ENCODE results near the gene YTHDF2. TPM values are rescaled to one million over a fixed set of nuclear protein-coding genes. Genes with fewer than 3 reads are reported as not detected.
A peak's percentile ranks its signal among the peaks of the same experiment; 100 is the strongest.
"Not testable (repeated sequence)": the region's sequence is repeated elsewhere in the genome, so short reads cannot be mapped to it uniquely, and the experiment has no call there.

YTHDF2 gene
- total and polyA plus RNA-seq, 5 experiments from 2014 or later = 75.4 to 128 (median 117) TPM

DNA sequence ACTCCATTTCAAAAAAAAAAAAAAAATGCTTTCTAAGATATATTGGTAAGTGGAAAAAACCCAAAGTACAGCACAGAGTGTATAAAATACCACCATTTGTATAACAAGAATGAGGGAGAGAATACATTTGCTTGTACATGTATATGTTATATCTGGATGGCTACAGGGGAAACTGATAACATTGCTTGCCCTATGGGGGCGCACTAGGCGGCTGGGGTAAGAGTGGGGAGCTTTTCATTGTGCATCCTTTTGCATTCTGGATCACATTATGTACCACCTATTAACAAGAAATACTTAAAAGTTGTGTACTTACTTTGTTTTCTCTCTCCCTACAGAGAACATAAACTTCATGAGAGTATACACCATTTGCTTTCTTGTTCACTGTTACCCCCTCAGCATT is 46.6 kb downstream of the YTHDF2 start:
- POLR2A ChIA-PET = interaction anchor here (0.6 to 3.5 kb wide), 4 partner anchors 8 to 445 kb away, joined by 3 to 12 read pairs (median 5); no protein-coding TSS in a partner anchor
- H3K9me3 Mint-ChIP-seq = no peaks in the 10 kb centered on the region
- peaks cover 0 to 4% (median 0%) of the 10 kb centered on the region in 5 donors for H3K27me3 Mint-ChIP-seq
- no peak overlapping the region for H3K27ac Mint-ChIP-seq
- H3K4me1 Mint-ChIP-seq = peaks cover 5 to 8% (median 7%) of the 10 kb centered on the region in 4 donors
- no peak for ATAC-seq
- no peaks in the 10 kb centered on the region for H3K36me3 Mint-ChIP-seq
- DNase-seq = no peak
- H3K4me3 Mint-ChIP-seq = no peak overlapping the region

DNA sequence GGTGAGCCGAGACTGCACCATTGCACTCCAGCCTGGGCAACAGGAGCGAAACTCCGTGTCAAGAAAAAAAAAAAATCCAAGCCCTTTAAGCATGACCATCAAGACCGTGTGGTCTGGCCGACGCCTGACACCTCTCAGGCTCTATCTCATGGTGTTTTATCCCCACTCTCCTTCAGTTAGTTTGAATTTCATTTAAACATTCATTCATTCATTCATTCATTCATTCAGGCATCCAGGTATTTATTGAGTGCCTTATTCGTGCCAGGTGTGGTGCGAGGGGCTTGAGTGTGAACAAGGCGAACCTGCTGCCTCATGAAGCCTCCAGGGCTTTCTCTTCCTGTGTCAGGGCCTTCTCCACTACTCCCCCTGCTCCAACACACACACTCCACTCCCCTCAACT is 52.7 kb downstream of the YTHDF2 start:
- Mint-ChIP-seq H3K4me1 (peaks cover 4 to 8% (median 5%) of the 10 kb centered on the region in 4 donors), H3K9me3 (no peaks in the 10 kb centered on the region), H3K36me3 (no peaks in the 10 kb centered on the region), H3K27me3 (peaks cover 0 to 4% (median 1%) of the 10 kb centered on the region in 5 donors), H3K27ac (no peak overlapping the region), H3K4me3 (no peak overlapping the region)
- no peak for DNase-seq
- ATAC-seq = no peak
- POLR2A ChIA-PET = no interaction called here

DNA sequence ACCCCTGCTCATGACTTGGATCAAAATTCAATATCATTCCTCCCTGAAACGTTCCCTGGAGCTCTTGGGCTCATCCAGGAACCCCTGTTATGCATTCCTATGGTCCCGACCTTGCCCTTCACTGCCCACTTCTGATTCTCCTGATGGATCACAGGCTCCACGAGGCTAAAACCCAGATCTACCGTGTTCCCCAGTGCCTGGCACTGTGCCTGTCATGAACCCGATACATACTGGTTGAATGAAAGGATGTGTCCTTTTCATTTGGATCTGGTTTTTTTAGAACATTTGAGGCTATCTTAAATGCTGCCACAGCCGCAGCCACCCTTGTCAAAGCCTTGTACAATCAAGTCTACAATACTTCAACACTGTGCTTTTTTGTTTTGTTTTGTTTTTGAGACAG is 53.1 kb downstream of the YTHDF2 start:
- Mint-ChIP-seq H3K4me1 (peaks cover 4 to 8% (median 5%) of the 10 kb centered on the region in 4 donors), H3K4me3 (no peak overlapping the region), H3K9me3 (no peaks in the 10 kb centered on the region), H3K36me3 (no peaks in the 10 kb centered on the region), H3K27me3 (peaks cover 0 to 4% (median 1%) of the 10 kb centered on the region in 5 donors), H3K27ac (no peak overlapping the region)
- POLR2A ChIA-PET = no interaction called here
- ATAC-seq (no peak), DNase-seq (no peak)

DNA sequence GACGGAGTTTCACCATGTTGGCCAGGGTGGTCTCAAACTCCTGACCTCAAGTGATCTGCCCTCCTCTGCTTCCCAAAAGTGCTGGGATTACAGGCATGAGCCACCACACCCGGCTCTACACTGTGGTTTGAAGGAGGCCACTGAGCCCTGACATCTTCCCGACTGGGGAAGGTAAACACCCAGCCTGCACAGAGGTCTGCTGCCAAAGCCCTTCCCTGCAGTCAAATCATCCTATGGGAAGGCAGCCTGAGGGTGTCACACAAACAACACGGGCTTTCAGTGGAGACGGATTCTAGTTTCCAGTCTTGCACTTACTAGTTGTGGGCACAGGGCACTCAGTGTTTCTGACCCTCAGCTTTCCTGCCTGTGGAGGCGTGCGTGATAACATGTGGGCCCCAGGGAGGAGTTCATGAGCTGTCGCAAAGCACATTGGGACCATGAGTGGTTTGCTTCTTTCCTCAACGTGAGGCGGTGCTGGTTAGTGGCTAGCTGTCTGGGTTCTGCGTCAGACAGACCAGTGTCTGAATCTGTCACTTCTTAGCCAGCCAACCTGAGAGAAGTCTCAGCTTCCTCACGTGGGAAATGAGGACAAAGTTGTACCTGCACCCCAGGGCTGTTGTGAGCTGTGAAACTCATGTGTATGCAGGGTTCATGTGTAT is 53.8 kb downstream of the YTHDF2 start:
- Mint-ChIP-seq H3K9me3 (no peaks in the 10 kb centered on the region), H3K36me3 (no peaks in the 10 kb centered on the region), H3K27ac (no peak overlapping the region), H3K27me3 (peaks cover 0 to 4% (median 2%) of the 10 kb centered on the region in 5 donors), H3K4me3 (no peak overlapping the region), H3K4me1 (peaks cover 0 to 4% (median 2%) of the 10 kb centered on the region in 4 donors)
- ATAC-seq (no peak), DNase-seq (no peak)
- POLR2A ChIA-PET = no interaction called here

DNA sequence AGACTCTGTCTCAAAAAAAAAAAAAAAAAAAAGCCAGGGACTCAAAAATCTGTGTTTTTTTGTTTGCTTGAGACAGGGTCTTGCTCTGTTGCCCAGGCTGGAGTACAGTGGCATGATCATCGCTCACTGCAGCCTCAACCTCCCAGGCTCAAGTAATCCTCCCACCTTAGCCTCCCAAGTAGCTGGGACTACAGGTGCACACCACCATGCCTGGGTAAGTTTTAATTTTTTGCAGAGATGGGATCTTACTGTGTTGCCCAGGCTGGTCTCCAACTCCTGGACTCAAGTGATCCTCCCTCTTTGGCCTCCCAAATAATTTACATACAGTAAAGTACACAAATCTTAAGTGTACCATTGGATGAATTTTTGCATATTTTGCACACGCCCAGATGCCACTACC is 55.2 kb downstream of the YTHDF2 start:
- ATAC-seq, H3K36me3 Mint-ChIP-seq, DNase-seq, H3K4me3 Mint-ChIP-seq, H3K27ac Mint-ChIP-seq, H3K4me1 Mint-ChIP-seq, H3K9me3 Mint-ChIP-seq: not testable (repeated sequence)
- H3K27me3 Mint-ChIP-seq = peaks cover 4 to 11% (median 6%) of the 10 kb centered on the region in 5 donors
- POLR2A ChIA-PET = interaction anchor here (0.7 kb wide), 1 partner anchor 16 kb away, joined by 3 read pairs; no protein-coding TSS in a partner anchor

DNA sequence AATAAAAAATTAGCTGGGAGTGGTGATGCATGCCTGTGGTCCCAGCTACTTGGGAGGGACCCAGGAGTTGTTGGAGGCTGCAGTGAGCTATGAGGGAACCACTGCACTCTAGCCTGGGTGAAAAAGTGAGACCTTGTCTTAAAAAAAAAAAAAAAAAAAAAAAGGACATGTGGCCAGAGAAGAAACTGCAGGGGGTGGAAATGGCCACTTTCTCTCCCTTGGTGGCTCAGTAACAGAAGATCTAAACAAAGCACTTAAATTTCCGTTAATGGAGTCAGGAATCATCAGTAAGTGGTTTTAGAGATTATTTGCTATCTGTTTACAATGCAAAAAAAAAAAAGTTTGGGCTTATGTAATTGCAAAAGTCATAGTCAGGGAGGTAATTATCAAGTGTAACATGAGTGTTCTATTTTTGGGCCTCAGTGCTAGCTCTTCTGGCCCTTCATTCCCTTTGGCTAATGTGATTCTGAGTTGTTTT is 55.9 kb downstream of the YTHDF2 start:
- Mint-ChIP-seq H3K4me3 (no peak overlapping the region), H3K27me3 (peaks cover 4 to 18% (median 6%) of the 10 kb centered on the region in 5 donors), H3K4me1 (no peaks in the 10 kb centered on the region), H3K36me3 (no peaks in the 10 kb centered on the region), H3K27ac (no peak overlapping the region), H3K9me3 (no peaks in the 10 kb centered on the region)
- POLR2A ChIA-PET = no interaction called here
- DNase-seq = no peak
- ATAC-seq = no peak

DNA sequence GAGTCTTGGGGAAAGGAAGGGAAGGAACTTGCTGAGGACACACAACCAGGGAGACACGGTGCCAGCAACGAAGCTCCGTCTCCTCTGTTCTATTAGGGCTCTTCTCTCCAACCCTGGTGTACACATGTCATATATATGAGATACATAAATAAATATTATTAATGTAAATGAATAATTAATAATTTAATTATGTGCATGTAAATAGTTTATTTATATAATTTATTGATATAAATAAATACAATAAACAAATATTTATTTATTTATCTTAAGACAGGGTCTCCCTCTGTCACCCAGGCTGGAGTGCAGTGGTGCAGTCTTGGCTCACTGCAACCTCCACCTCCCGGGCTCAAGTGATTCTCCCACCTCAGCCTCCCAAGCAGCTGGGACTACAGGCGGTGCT is 57.8 kb downstream of the YTHDF2 start:
- ATAC-seq, H3K27ac Mint-ChIP-seq, H3K9me3 Mint-ChIP-seq, H3K36me3 Mint-ChIP-seq, POLR2A ChIA-PET, H3K4me1 Mint-ChIP-seq, H3K4me3 Mint-ChIP-seq, DNase-seq: not testable (repeated sequence)
- H3K27me3 Mint-ChIP-seq = peaks cover 4 to 18% (median 6%) of the 10 kb centered on the region in 5 donors

DNA sequence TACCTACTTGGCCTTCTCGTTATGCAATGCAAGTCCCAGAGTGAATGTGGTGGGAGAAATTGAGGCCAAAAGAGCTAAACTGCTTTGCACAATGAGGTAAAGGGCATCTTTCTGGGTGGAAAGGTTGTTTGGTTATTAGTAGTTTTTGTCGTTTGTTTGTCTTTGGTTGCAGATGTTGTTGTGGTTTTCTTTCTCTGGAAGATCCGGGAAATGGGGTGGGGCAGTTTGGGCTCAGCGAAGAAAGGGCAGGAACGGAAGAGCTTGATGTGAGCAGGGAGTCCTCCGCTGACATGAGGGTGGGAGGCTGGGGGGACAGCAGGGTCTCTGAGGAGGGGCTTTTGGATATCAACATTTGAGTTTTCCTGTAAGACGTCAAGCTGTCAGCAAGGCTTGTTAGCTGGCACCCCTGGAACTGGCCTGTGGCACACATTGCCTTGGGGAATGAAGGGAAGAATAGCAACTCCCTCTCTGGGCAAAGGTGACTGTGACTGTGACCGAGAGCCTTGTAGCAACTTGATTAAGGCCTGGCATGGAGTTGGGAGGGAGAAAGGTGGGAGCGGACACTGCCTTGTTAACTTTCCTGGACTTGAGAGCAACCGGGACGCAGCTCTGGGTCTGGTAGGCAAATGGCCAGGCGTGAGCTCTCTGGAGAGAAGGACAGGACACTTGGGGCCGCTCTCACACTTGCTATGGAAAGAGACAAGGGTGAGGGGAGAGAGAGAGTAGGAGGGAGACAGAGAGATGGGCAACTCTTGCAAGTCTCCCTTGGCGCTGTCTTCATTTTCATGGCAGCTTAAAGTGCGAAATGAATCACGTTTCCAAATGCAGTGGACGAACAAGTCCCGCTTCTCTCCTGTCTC is 59.8 kb downstream of the YTHDF2 start:
- DNase-seq (no peak), ATAC-seq (no peak)
- peaks cover 0 to 8% (median 2%) of the 10 kb centered on the region in 4 donors for H3K4me1 Mint-ChIP-seq
- H3K4me3 Mint-ChIP-seq = no peak overlapping the region
- peaks cover 4 to 18% (median 6%) of the 10 kb centered on the region in 5 donors for H3K27me3 Mint-ChIP-seq
- H3K9me3 Mint-ChIP-seq = no peaks in the 10 kb centered on the region
- POLR2A ChIA-PET = no interaction called here
- H3K27ac Mint-ChIP-seq = peak overlapping the region in 1 of 10 donors; percentile 1
- H3K36me3 Mint-ChIP-seq = no peaks in the 10 kb centered on the region

DNA sequence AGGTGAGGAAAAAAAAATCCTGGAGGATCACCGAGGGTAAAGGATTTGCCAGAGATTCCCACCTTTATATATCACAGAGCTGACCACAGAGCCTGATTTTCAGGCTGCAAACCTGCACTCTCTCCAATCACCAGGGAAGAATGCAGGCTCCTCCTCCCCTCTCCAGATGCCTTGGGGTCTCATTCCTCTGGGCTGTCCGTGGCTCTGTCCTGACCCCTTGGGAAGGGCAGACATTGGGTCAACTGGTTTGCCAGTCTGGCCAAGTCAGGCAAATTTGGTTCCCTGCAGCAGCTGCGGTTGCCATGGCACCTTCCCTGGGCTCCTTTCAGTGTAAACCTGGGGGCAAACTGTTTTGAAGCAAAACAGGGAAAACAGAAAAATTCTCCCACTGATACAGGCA is 63.6 kb downstream of the YTHDF2 start:
- POLR2A ChIA-PET = no interaction called here
- no peak overlapping the region for H3K4me3 Mint-ChIP-seq
- peaks cover 2 to 18% (median 4%) of the 10 kb centered on the region in 5 donors for H3K27me3 Mint-ChIP-seq
- DNase-seq (no peak), ATAC-seq (no peak)
- H3K4me1 Mint-ChIP-seq = peaks cover 0 to 8% (median 2%) of the 10 kb centered on the region in 4 donors
- no peaks in the 10 kb centered on the region for H3K36me3 Mint-ChIP-seq
- no peak overlapping the region for H3K27ac Mint-ChIP-seq
- H3K9me3 Mint-ChIP-seq = no peaks in the 10 kb centered on the region

DNA sequence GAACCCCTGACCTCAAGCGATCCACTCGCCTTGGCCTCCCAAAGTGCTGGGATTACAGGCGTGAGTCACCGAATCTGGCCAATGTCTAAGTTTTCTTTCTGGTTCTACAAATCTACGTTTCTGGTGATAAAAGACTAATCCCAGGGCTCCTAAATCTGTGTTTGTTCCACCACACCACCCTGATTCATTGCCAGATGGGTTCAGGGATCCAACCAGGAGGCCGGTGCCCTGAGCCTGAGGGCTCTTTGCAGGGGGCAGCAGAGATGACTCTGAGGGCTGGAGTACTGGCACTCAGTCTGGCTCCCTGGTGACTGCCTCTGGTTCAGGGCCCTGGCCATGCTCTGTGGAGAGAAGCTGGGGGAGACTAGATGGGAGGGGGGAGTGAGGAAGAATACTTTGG is 64.7 kb downstream of the YTHDF2 start:
- no peak for ATAC-seq
- POLR2A ChIA-PET = no interaction called here
- peaks cover 0 to 8% (median 2%) of the 10 kb centered on the region in 4 donors for H3K4me1 Mint-ChIP-seq
- no peaks in the 10 kb centered on the region for H3K9me3 Mint-ChIP-seq
- H3K36me3 Mint-ChIP-seq = no peaks in the 10 kb centered on the region
- no peak overlapping the region for H3K27ac Mint-ChIP-seq
- H3K4me3 Mint-ChIP-seq = no peak overlapping the region
- peaks cover 0 to 11% (median 2%) of the 10 kb centered on the region in 5 donors for H3K27me3 Mint-ChIP-seq
- no peak for DNase-seq

DNA sequence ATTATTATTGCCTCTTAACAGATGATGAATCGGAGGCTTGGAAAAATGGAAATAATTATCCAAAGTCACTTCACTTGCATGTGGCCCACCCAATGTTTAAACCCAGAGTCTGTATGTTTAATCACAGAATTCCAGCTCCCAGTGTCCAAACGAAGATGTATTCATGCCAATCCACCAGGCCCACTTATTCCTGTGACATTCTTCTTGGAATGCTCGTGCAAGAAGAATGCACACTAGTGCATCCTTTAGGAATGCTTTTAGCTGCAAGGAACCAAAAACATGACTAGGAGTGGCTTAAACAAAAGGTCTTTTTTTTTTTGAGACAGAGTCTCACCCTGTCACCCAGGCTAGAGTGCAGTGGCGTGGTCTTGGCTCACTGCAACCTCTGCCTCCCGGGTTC is 66.3 kb downstream of the YTHDF2 start:
- Mint-ChIP-seq H3K27ac (no peak overlapping the region), H3K4me1 (peaks cover 0 to 8% (median 2%) of the 10 kb centered on the region in 4 donors), H3K9me3 (no peaks in the 10 kb centered on the region), H3K27me3 (peaks cover 0 to 10% (median 4%) of the 10 kb centered on the region in 5 donors), H3K36me3 (no peaks in the 10 kb centered on the region), H3K4me3 (no peak overlapping the region)
- ATAC-seq = no peak
- POLR2A ChIA-PET = no interaction called here
- DNase-seq = no peak

DNA sequence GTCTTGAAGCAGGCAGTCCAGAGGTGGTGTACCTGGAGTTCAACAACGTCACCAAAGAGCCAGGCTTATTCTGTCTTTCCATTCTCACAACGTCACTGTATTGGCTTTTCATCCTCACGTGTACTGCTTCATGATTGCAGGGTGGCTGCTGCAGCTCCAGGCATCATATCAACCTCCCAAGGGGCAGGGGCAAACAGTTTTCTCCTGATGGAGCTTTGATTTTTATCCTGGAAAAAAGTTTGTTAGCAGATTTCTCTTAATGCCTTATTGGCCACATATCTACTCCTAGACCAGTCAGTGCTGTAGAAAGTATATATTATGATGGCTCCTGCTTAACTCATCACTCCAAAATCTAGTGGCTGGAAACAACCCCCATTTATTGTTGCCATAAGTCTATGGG is 66.9 kb downstream of the YTHDF2 start:
- POLR2A ChIA-PET = no interaction called here
- H3K4me1 Mint-ChIP-seq = peaks cover 0 to 5% (median under 1%) of the 10 kb centered on the region in 4 donors
- ATAC-seq (no peak), DNase-seq (no peak)
- H3K9me3 Mint-ChIP-seq = no peaks in the 10 kb centered on the region
- no peak overlapping the region for H3K4me3 Mint-ChIP-seq
- no peak overlapping the region for H3K27ac Mint-ChIP-seq
- no peaks in the 10 kb centered on the region for H3K36me3 Mint-ChIP-seq
- H3K27me3 Mint-ChIP-seq = peaks cover 0 to 10% (median 4%) of the 10 kb centered on the region in 5 donors

DNA sequence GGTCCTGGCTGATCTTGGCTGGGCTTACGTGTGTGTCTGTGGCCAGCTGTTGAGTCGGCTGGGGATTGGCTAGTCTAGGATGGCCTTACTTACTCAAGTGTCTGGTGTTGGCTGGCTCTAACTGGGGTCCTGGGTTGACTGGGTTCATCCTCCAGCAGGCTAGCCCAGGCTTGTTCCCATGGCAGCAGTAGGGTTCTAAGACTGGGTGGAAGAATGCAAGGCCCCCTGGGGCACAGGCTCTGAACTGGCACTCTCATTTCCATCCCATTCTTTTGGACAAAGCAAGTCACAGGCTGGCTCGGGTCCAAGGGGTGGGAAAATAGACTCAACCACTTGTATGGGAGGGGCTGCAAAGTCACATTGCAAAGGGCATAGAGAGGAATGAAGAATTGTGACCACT is 67.3 kb downstream of the YTHDF2 start:
- H3K27ac Mint-ChIP-seq = no peak overlapping the region
- H3K9me3 Mint-ChIP-seq = no peaks in the 10 kb centered on the region
- POLR2A ChIA-PET = no interaction called here
- no peak for ATAC-seq
- H3K4me1 Mint-ChIP-seq = peaks cover 0 to 1% (median 0%) of the 10 kb centered on the region in 4 donors
- peaks cover 0 to 10% (median 4%) of the 10 kb centered on the region in 5 donors for H3K27me3 Mint-ChIP-seq
- no peaks in the 10 kb centered on the region for H3K36me3 Mint-ChIP-seq
- no peak overlapping the region for H3K4me3 Mint-ChIP-seq
- no peak for DNase-seq
